ENCODE data around the gene PTPN5. TPM values are rescaled to one million over a fixed set of nuclear protein-coding genes. Genes with fewer than 3 reads are reported as not detected.

The PTPN5 gene
- total RNA-seq, 1 experiment from 2014 or later = not detected

DNA sequence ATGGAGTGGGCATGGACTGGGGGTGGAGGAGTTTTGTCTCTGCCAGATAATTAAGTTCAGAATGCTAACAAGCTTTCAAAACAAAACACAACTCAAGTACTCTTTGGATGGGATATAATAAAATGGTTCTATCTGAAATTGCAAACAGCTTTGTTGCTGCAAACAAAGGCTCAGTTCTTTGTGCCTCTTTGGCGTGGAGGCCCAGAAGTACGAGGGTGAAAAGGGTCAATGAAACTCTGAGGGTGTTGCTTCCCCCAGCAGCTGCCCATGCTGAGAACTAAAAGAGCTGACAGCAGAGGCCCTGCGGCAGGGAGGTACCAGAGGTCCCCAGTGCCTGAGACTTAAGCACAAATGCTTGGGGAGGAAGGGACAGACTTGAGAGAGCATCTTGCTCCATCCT lies 39.1 kb downstream of the PTPN5 start:
- no peak overlapping the region for H3K4me2 ChIP-seq
- peaks cover 9% of the 10 kb centered on the region for H3K4me1 ChIP-seq (replicated peaks; ENCODE audit: insufficient read depth)
- no peaks in the 10 kb centered on the region for H4K20me1 ChIP-seq (ENCODE audit: insufficient read depth)
- H3K79me2 ChIP-seq (ENCODE audit: low read depth) = no peaks in the 10 kb centered on the region
- 0 out of 2 replicates have a peak, but pooled peaks cover 4% of the 10 kb centered on the region for H3K27me3 ChIP-seq (ENCODE audit: insufficient read depth, low read depth)
- no peaks in the 10 kb centered on the region for H3F3A ChIP-seq (ENCODE audit: insufficient read depth, low read depth)
- no peak overlapping the region for H2AFZ ChIP-seq
- H3K9me2 ChIP-seq (ENCODE audit: insufficient read depth) = no peaks in the 10 kb centered on the region
- no peak for TF ChIP-seq EZH2 (IDR thresholded peaks at IDR 0.05; ENCODE audit: low read depth)
- TF ChIP-seq, protein P1, sequence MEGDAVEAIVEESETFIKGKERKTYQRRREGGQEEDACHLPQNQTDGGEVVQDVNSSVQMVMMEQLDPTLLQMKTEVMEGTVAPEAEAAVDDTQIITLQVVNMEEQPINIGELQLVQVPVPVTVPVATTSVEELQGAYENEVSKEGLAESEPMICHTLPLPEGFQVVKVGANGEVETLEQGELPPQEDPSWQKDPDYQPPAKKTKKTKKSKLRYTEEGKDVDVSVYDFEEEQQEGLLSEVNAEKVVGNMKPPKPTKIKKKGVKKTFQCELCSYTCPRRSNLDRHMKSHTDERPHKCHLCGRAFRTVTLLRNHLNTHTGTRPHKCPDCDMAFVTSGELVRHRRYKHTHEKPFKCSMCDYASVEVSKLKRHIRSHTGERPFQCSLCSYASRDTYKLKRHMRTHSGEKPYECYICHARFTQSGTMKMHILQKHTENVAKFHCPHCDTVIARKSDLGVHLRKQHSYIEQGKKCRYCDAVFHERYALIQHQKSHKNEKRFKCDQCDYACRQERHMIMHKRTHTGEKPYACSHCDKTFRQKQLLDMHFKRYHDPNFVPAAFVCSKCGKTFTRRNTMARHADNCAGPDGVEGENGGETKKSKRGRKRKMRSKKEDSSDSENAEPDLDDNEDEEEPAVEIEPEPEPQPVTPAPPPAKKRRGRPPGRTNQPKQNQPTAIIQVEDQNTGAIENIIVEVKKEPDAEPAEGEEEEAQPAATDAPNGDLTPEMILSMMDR (conservative IDR thresholded peaks at IDR 0.05) = no peak
- no peak overlapping the region for H3K4me3 ChIP-seq
- POLR2A ChIA-PET (ENCODE audit: unreplicated experiment) = no interaction called here
- CTCF ChIA-PET = no interaction called here
- BruUV-seq (replicated peaks) = no TSS peak
- DNase-seq = no peak
- H3K9me3 ChIP-seq (ENCODE audit: insufficient read depth, low read depth) = no peaks in the 10 kb centered on the region
- intact Hi-C loops (cut with micrococcal nuclease; ENCODE audit: unreplicated experiment) = no loop called here
- H3K27ac ChIP-seq = no peak overlapping the region
- no peaks in the 10 kb centered on the region for H3K36me3 ChIP-seq (ENCODE audit: low read depth)

DNA sequence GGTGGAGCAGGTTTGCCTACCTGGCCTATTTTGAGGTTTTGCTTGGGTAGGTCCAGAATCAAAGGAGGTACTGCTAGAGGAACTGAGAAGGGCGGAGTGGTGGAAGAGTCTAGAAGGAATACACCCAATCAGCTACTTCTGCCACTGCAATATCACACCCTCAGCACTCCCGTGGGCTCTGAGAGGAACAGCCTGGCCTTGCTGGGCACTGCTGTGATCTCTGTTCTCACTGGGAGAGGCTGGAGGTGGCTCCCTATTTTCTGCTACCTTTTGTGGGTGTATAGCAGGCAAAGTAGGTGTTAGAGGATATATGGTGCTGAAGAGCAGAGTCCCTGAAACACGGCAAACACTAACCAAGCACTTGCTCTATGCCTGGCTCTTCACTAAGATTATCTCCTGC lies 40.7 kb downstream of the PTPN5 start:
- no peak for DNase-seq
- H3K4me1 ChIP-seq (replicated peaks; ENCODE audit: insufficient read depth) = peaks cover 9% of the 10 kb centered on the region
- H3K36me3 ChIP-seq (ENCODE audit: low read depth) = no peaks in the 10 kb centered on the region
- no peak overlapping the region for H3K27ac ChIP-seq
- TF ChIP-seq, protein P1 (conservative IDR thresholded peaks at IDR 0.05) = no peak
- no peak for TF ChIP-seq EZH2 (IDR thresholded peaks at IDR 0.05; ENCODE audit: low read depth)
- no peak overlapping the region for H3K4me2 ChIP-seq
- no peaks in the 10 kb centered on the region for H3F3A ChIP-seq (ENCODE audit: insufficient read depth, low read depth)
- no peaks in the 10 kb centered on the region for H3K79me2 ChIP-seq (ENCODE audit: low read depth)
- no peak overlapping the region for H2AFZ ChIP-seq
- POLR2A ChIA-PET (ENCODE audit: unreplicated experiment) = no interaction called here
- H3K9me3 ChIP-seq (ENCODE audit: insufficient read depth, low read depth) = no peaks in the 10 kb centered on the region
- no peaks in the 10 kb centered on the region for H3K9me2 ChIP-seq (ENCODE audit: insufficient read depth)
- no peaks in the 10 kb centered on the region for H4K20me1 ChIP-seq (ENCODE audit: insufficient read depth)
- H3K27me3 ChIP-seq (ENCODE audit: insufficient read depth, low read depth) = no peaks in the 10 kb centered on the region
- no peak overlapping the region for H3K4me3 ChIP-seq
- intact Hi-C loops (cut with micrococcal nuclease; ENCODE audit: unreplicated experiment) = no loop called here
- no TSS peak for BruUV-seq (replicated peaks)
- CTCF ChIA-PET = no interaction called here

- peak; percentile 48 to 52 for DNase-seq
- Histone ChIP-seq H3K4me1 (replicated peaks; ENCODE audit: insufficient read depth) (peaks cover 9% of the 10 kb centered on the region), H3K36me3 (ENCODE audit: low read depth) (no peaks in the 10 kb centered on the region), H3K27me3 (ENCODE audit: insufficient read depth, low read depth) (no peaks in the 10 kb centered on the region), H3K79me2 (ENCODE audit: low read depth) (no peaks in the 10 kb centered on the region), H3K9me2 (ENCODE audit: insufficient read depth) (no peaks in the 10 kb centered on the region), H3F3A (ENCODE audit: insufficient read depth, low read depth) (no peaks in the 10 kb centered on the region), H3K9me3 (ENCODE audit: insufficient read depth, low read depth) (no peaks in the 10 kb centered on the region), H2AFZ (peak overlapping the region; percentile 80), H4K20me1 (ENCODE audit: insufficient read depth) (no peaks in the 10 kb centered on the region), H3K4me2 (peak overlapping the region; percentile 38), H3K4me3 (no peak overlapping the region), H3K27ac (no peak overlapping the region)
- TF ChIP-seq EZH2 (IDR thresholded peaks at IDR 0.05; ENCODE audit: low read depth) = no peak
- TF ChIP-seq, protein P1 (conservative IDR thresholded peaks at IDR 0.05) = no peak
- ChIA-PET CTCF (interaction anchor here (0.8 kb wide), 1 partner anchor 22 kb away, joined by 5 read pairs; no protein-coding TSS in a partner anchor), POLR2A (ENCODE audit: unreplicated experiment) (interaction anchor here (0.5 kb wide), 1 partner anchor 527 kb away, joined by 3 read pairs; no protein-coding TSS in a partner anchor)
- no TSS peak for BruUV-seq (replicated peaks)
- intact Hi-C loops (cut with micrococcal nuclease; ENCODE audit: unreplicated experiment) = no loop called here
Observed at GRCh38 chr11:18749681-18750319, 41.8 kb downstream of the PTPN5 start.

All from PC-9 (cell line).